Measurements from ENCODE around the gene ZNF169. TPM values are rescaled to one million over a fixed set of nuclear protein-coding genes. Genes with fewer than 3 reads are reported as not detected.
"Not testable (repeated sequence)": the region's sequence is repeated elsewhere in the genome, so short reads cannot be mapped to it uniquely, and the experiment has no call there.

The ZNF169 gene
- total and polyA plus RNA-seq, 2 of the 8 experiments (the other 6 are each of a cell fraction or from before 2014, with no cell fraction given): 7.0 to 9.0 TPM

DNA sequence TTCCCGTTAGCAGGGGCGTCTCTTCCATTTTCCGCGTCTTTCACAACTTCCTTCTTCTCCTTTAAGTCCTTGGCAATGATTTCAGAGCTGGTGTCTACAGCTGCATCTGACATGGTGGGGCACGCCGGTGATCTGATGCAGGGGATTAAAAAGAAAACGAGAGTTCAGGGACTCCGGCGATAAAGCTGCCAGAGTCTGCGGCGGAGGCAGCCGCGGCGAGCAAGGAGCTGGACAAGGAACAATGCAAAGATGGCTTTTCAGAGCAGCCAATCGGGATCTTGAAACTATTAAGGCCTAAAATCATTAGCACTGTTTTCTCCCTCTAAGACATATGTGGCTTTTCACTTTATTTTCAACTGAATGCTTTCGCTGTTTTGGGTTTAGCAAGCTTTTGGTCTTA is 88.4 kb downstream of the ZNF169 start:
- H3K4me1 ChIP-seq (replicated peaks in 1 of 4; ENCODE audit: control insufficient read depth in 3 of 4, insufficient read depth in 4 of 4, low read length in 3 of 4); H3K27me3 ChIP-seq (replicated peaks in 1 of 4; ENCODE audit: control insufficient read depth in 3 of 4, extremely low read depth in 1 of 4, insufficient read depth in 3 of 4, low read length in 3 of 4); H3K4me3 ChIP-seq (ENCODE audit: extremely low read depth in 1 of 4, insufficient read depth in 2 of 4, low read depth in 3 of 4, low read length in 4 of 4); H3K27ac ChIP-seq (ENCODE audit: low read depth, low read length); H3K23ac ChIP-seq (ENCODE audit: insufficient read length); H2BK20ac ChIP-seq (ENCODE audit: low read length); H4K20me1 ChIP-seq (replicated peaks in 1 of 2; ENCODE audit: control insufficient read depth in 1 of 2, insufficient read depth in 2 of 2, low read length in 2 of 2); H2BK15ac ChIP-seq (ENCODE audit: low read length); H3K14ac ChIP-seq (ENCODE audit: insufficient read length); DNase-seq (ENCODE audit: low read depth in 1 of 2, low spot score in 2 of 2); H3K4ac ChIP-seq (replicated peaks; ENCODE audit: insufficient read length, low read depth, low read length); H2AK5ac ChIP-seq (ENCODE audit: low read depth, low read length); H3K4me2 ChIP-seq (ENCODE audit: insufficient read depth in 1 of 2, low read depth in 2 of 2, low read length in 2 of 2); H4K8ac ChIP-seq (ENCODE audit: extremely low read depth, insufficient read depth, low read length); H3K36me3 ChIP-seq (ENCODE audit: control insufficient read depth in 2 of 4, insufficient read depth in 4 of 4, low read length in 3 of 4); H2BK120ac ChIP-seq (replicated peaks; ENCODE audit: low read depth, low read length); POLR2A ChIA-PET (ENCODE audit: partially characterized antibody); FAIRE-seq; H4K5ac ChIP-seq (ENCODE audit: insufficient read length, low read depth, low read length); CTCF ChIA-PET (ENCODE audit: partially characterized antibody); H4K91ac ChIP-seq (replicated peaks; ENCODE audit: insufficient read length, low read length); H3K9ac ChIP-seq (replicated peaks in 1 of 4; ENCODE audit: extremely low read depth in 1 of 4, low read depth in 3 of 4, low read length in 3 of 4); H3K9me3 ChIP-seq (ENCODE audit: insufficient read depth in 2 of 2, low read depth in 1 of 2, low read length in 1 of 2); H3K18ac ChIP-seq (ENCODE audit: extremely low read depth, low read length); H3K23me2 ChIP-seq (ENCODE audit: low read depth, low read length); H3K79me1 ChIP-seq (ENCODE audit: low read depth, low read length); H3K56ac ChIP-seq (replicated peaks; ENCODE audit: insufficient read length, low read depth, low read length); H2BK5ac ChIP-seq (ENCODE audit: low read depth, low read length); H3K79me2 ChIP-seq (ENCODE audit: control insufficient read depth in 1 of 2, insufficient read depth in 2 of 2, low read length in 2 of 2); H2BK12ac ChIP-seq (ENCODE audit: low read depth, low read length); H2AFZ ChIP-seq (ENCODE audit: low read length): not testable (repeated sequence)
- 93% methylated on average over 15 of the region's 16 CpGs; no CpG with 5 or more reads in 1 of the 2 experiments for WGBS, 2 experiments (ENCODE audit: extremely low coverage in 1 of 2, insufficient coverage in 1 of 2, insufficient read length in 1 of 2, insufficient replicate concordance in 2 of 2, low coverage in 1 of 2, low lambda C conversion rate in 2 of 2, missing lambda C conversion rate in 1 of 2)

DNA sequence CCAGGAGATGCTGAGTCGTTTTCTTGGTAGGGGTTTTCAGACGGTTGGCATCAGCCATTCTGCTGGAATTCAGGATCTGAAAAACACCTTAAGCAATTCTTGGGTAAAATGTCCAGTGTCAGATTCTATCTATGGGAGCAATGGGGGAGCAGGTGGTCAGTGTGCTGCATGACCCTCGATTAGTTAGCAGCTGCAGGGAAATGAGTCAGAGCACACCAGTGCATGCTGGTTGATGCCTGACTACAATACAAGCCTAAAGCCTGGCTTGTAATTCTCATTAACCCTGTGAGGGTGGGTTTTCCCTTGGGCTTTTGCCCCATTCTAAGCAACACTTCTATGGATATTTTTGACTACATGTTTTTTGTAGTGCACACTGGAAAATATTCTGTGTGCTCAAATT is 89.7 kb downstream of the ZNF169 start:
- H4K20me1 ChIP-seq (replicated peaks in 1 of 2; ENCODE audit: control insufficient read depth in 1 of 2, insufficient read depth in 2 of 2, low read length in 2 of 2); POLR2A ChIA-PET (ENCODE audit: partially characterized antibody); H3K4me1 ChIP-seq (replicated peaks in 1 of 4; ENCODE audit: control insufficient read depth in 3 of 4, insufficient read depth in 4 of 4, low read length in 3 of 4); DNase-seq (ENCODE audit: low read depth in 1 of 2, low spot score in 2 of 2); H4K91ac ChIP-seq (replicated peaks; ENCODE audit: insufficient read length, low read length); H3K79me1 ChIP-seq (ENCODE audit: low read depth, low read length); H3K36me3 ChIP-seq (ENCODE audit: control insufficient read depth in 2 of 4, insufficient read depth in 4 of 4, low read length in 3 of 4); H2BK15ac ChIP-seq (ENCODE audit: low read length); CTCF ChIA-PET (ENCODE audit: partially characterized antibody); H2AK5ac ChIP-seq (ENCODE audit: low read depth, low read length); H2AFZ ChIP-seq (ENCODE audit: low read length); H2BK120ac ChIP-seq (replicated peaks; ENCODE audit: low read depth, low read length); H2BK12ac ChIP-seq (ENCODE audit: low read depth, low read length); H3K4me2 ChIP-seq (ENCODE audit: insufficient read depth in 1 of 2, low read depth in 2 of 2, low read length in 2 of 2); H3K79me2 ChIP-seq (ENCODE audit: control insufficient read depth in 1 of 2, insufficient read depth in 2 of 2, low read length in 2 of 2); FAIRE-seq; H3K23ac ChIP-seq (ENCODE audit: insufficient read length); H3K56ac ChIP-seq (replicated peaks; ENCODE audit: insufficient read length, low read depth, low read length); H3K23me2 ChIP-seq (ENCODE audit: low read depth, low read length); H3K27ac ChIP-seq (ENCODE audit: low read depth, low read length); H3K14ac ChIP-seq (ENCODE audit: insufficient read length); H3K18ac ChIP-seq (ENCODE audit: extremely low read depth, low read length); H4K5ac ChIP-seq (ENCODE audit: insufficient read length, low read depth, low read length); H3K9ac ChIP-seq (replicated peaks in 1 of 4; ENCODE audit: extremely low read depth in 1 of 4, low read depth in 3 of 4, low read length in 3 of 4); H2BK20ac ChIP-seq (ENCODE audit: low read length); H3K27me3 ChIP-seq (replicated peaks in 1 of 4; ENCODE audit: control insufficient read depth in 3 of 4, extremely low read depth in 1 of 4, insufficient read depth in 3 of 4, low read length in 3 of 4); H4K8ac ChIP-seq (ENCODE audit: extremely low read depth, insufficient read depth, low read length); H2BK5ac ChIP-seq (ENCODE audit: low read depth, low read length); H3K9me3 ChIP-seq (ENCODE audit: insufficient read depth in 2 of 2, low read depth in 1 of 2, low read length in 1 of 2); H3K4me3 ChIP-seq (ENCODE audit: extremely low read depth in 1 of 4, insufficient read depth in 2 of 4, low read depth in 3 of 4, low read length in 4 of 4); H3K4ac ChIP-seq (replicated peaks; ENCODE audit: insufficient read length, low read depth, low read length): not testable (repeated sequence)
- no CpG with 5 or more reads among the region's 3 CpGs for WGBS, 2 experiments (ENCODE audit: extremely low coverage in 1 of 2, insufficient coverage in 1 of 2, insufficient read length in 1 of 2, insufficient replicate concordance in 2 of 2, low coverage in 1 of 2, low lambda C conversion rate in 2 of 2, missing lambda C conversion rate in 1 of 2)

Data from H1 (cell line).